H1 (cell line): ENCODE results near the gene HOXA13. TPM values are rescaled to one million over a fixed set of nuclear protein-coding genes. Genes with fewer than 3 reads are reported as not detected.

Experiments
- CTCF ChIA-PET: fragments of 300-600 bp; sonication (Branson Sonifier 250); formaldehyde crosslinking; loops from one replicate; lab custom pipeline; 2021; ENCODE audit not compliant: partially characterized antibody; lab: Charles Lee
- POLR2A ChIA-PET: fragments of 300-600 bp; sonication (Branson Sonifier 250); formaldehyde crosslinking; loops from one replicate; lab custom pipeline; 2021; ENCODE audit warnings: inconsistent platforms; ENCODE audit not compliant: partially characterized antibody; lab: Charles Lee
- DNase-seq, 2 experiments: peaks; one replicate each; pipeline versions ENCODE4 v3.0.0 to v3.0.0-alpha.2; 2010 to 2022; ENCODE audit warnings: low spot score in 2 of 2, low read depth in 1 of 2, mixed read lengths in 1 of 2
- FAIRE-seq: peaks from 2 replicates; lab custom pipeline; 2011; peaks lifted over from hg19 to GRCh38; lab: Jason Lieb, UNC
- H2AFZ ChIP-seq: 2 replicates; pipeline ENCODE4 v1.8.1; 2012; ENCODE audit warnings: low read length, inconsistent platforms
- H2AK5ac ChIP-seq: 2 replicates; pipeline ENCODE4 v1.6.1; 2013; ENCODE audit warnings: low read depth, low read length
- H2BK120ac ChIP-seq: replicated peaks from 2 replicates; pipeline ENCODE3; 2013; ENCODE audit warnings: low read depth, low read length, inconsistent platforms
- H2BK12ac ChIP-seq: 2 replicates; pipeline ENCODE4 v1.6.1; 2013; ENCODE audit warnings: low read depth, low read length
- H2BK15ac ChIP-seq: 2 replicates; pipeline ENCODE4 v1.6.1; 2013; ENCODE audit warnings: low read length
- H2BK20ac ChIP-seq: 2 replicates; pipeline ENCODE4 v1.6.1; 2013; ENCODE audit warnings: low read length
- H2BK5ac ChIP-seq: 2 replicates; pipeline ENCODE4 v1.6.1; 2013; ENCODE audit warnings: low read depth, low read length
- H3K14ac ChIP-seq: 2 replicates; pipeline ENCODE4 v1.6.1; 2013; ENCODE audit warnings: inconsistent platforms; ENCODE audit not compliant: insufficient read length
- H3K18ac ChIP-seq: 2 replicates; pipeline ENCODE4 v1.6.1; 2013; ENCODE audit warnings: low read length; ENCODE audit errors: extremely low read depth
- H3K23ac ChIP-seq: 2 replicates; pipeline ENCODE4 v1.6.1; 2013; ENCODE audit warnings: inconsistent platforms; ENCODE audit not compliant: insufficient read length
- H3K23me2 ChIP-seq: 2 replicates; pipeline ENCODE4 v1.6.1; 2013; ENCODE audit warnings: low read depth, low read length
- H3K27ac ChIP-seq: 2 replicates; pipeline ENCODE4 v1.6.1; 2011; ENCODE audit warnings: low read depth, low read length, inconsistent platforms
- H3K27me3 ChIP-seq, 4 experiments: replicated peaks in 1 of 4; 1 replicate in 1 of 4; 2 replicates in 3 of 4; pipeline versions ENCODE4 v1.6.1 to v1.8.1; 2011 to 2013; ENCODE audit warnings: low read length in 3 of 4, mild to moderate bottlenecking in 3 of 4, inconsistent platforms in 2 of 4, mixed read lengths in 2 of 4, moderate library complexity in 1 of 4; ENCODE audit not compliant: control insufficient read depth in 3 of 4, insufficient read depth in 3 of 4; ENCODE audit errors: extremely low read depth in 1 of 4
- H3K36me3 ChIP-seq, 4 experiments: 2 replicates each; pipeline versions ENCODE4 v1.6.1 to v1.8.1; 2011 to 2013; ENCODE audit warnings: mild to moderate bottlenecking in 4 of 4, low read length in 3 of 4, moderate library complexity in 2 of 4, control low read depth in 1 of 4, inconsistent platforms in 1 of 4; ENCODE audit not compliant: insufficient read depth in 4 of 4, control insufficient read depth in 2 of 4
- H3K4ac ChIP-seq: replicated peaks from 2 replicates; pipeline ENCODE3; 2013; ENCODE audit warnings: low read length, low read depth, mixed read lengths, inconsistent platforms; ENCODE audit not compliant: insufficient read length
- H3K4me1 ChIP-seq, 4 experiments: replicated peaks in 1 of 4; 1 replicate in 1 of 4; 2 replicates in 3 of 4; pipeline versions ENCODE4 v1.6.1 to v1.8.1; 2011 to 2013; ENCODE audit warnings: low read length in 3 of 4, inconsistent platforms in 2 of 4, mixed read lengths in 1 of 4; ENCODE audit not compliant: insufficient read depth in 4 of 4, control insufficient read depth in 3 of 4
- H3K4me2 ChIP-seq, 2 experiments: 2 replicates each; pipeline versions ENCODE4 v1.6.1 to v1.8.1; 2011 to 2013; ENCODE audit warnings: low read depth in 2 of 2, low read length in 2 of 2, control low read depth in 1 of 2, inconsistent platforms in 1 of 2, mild to moderate bottlenecking in 1 of 2; ENCODE audit not compliant: insufficient read depth in 1 of 2
- H3K4me3 ChIP-seq, 4 experiments: fragments of 200-600, 300-600 bp in 1 of 4; sonication (generic), shearing (Covaris generic), sonication (Bioruptor Twin) in 1 of 4; 2 replicates each; pipeline versions ENCODE4 v1.5.1 to v1.8.1; 2011 to 2016; ENCODE audit warnings: low read length in 4 of 4, low read depth in 3 of 4, control low read depth in 2 of 4, inconsistent platforms in 2 of 4, mild to moderate bottlenecking in 2 of 4, mixed read lengths in 1 of 4, moderate library complexity in 1 of 4; ENCODE audit not compliant: insufficient read depth in 2 of 4; ENCODE audit errors: extremely low read depth in 1 of 4
- H3K56ac ChIP-seq: replicated peaks from 2 replicates; pipeline ENCODE3; 2013; ENCODE audit warnings: low read depth, mild to moderate bottlenecking, mixed read lengths, low read length, inconsistent platforms; ENCODE audit not compliant: insufficient read length
- H3K79me1 ChIP-seq: 2 replicates; pipeline ENCODE4 v1.6.1; 2013; ENCODE audit warnings: low read depth, low read length, control low read depth
- H3K79me2 ChIP-seq, 2 experiments: 2 replicates each; pipeline versions ENCODE4 v1.6.1 to v1.8.1; 2012 to 2013; ENCODE audit warnings: low read length in 2 of 2, mild to moderate bottlenecking in 2 of 2, inconsistent platforms in 1 of 2; ENCODE audit not compliant: insufficient read depth in 2 of 2, control insufficient read depth in 1 of 2
- H3K9ac ChIP-seq, 4 experiments: replicated peaks in 1 of 4; 1 replicate in 1 of 4; 2 replicates in 3 of 4; pipeline versions ENCODE4 v1.6.1 to v1.8.1; 2011 to 2013; ENCODE audit warnings: low read depth in 3 of 4, low read length in 3 of 4, control low read depth in 2 of 4, mild to moderate bottlenecking in 2 of 4, moderate library complexity in 2 of 4, inconsistent platforms in 1 of 4; ENCODE audit errors: extremely low read depth in 1 of 4
- H3K9me3 ChIP-seq, 2 experiments: 2 replicates each; pipeline versions ENCODE4 v1.6.1 to v1.8.1; 2012 to 2013; ENCODE audit warnings: mild to moderate bottlenecking in 2 of 2, moderate library complexity in 2 of 2, control low read depth in 1 of 2, inconsistent platforms in 1 of 2, low read depth in 1 of 2, low read length in 1 of 2, mixed read lengths in 1 of 2; ENCODE audit not compliant: insufficient read depth in 2 of 2
- H4K20me1 ChIP-seq, 2 experiments: replicated peaks in 1 of 2; 2 replicates each; pipeline versions ENCODE3 to v1.8.1; 2011 to 2013; ENCODE audit warnings: inconsistent platforms in 2 of 2, low read length in 2 of 2, mild to moderate bottlenecking in 1 of 2; ENCODE audit not compliant: insufficient read depth in 2 of 2, control insufficient read depth in 1 of 2
- H4K5ac ChIP-seq: 2 replicates; pipeline ENCODE4 v1.6.1; 2013; ENCODE audit warnings: low read length, low read depth, mixed read lengths, inconsistent platforms; ENCODE audit not compliant: insufficient read length
- H4K8ac ChIP-seq: 2 replicates; pipeline ENCODE4 v1.8.0; 2013; ENCODE audit warnings: mild to moderate bottlenecking, moderate library complexity, low read length, inconsistent platforms; ENCODE audit not compliant: insufficient read depth; ENCODE audit errors: extremely low read depth
- H4K91ac ChIP-seq: replicated peaks from 2 replicates; pipeline ENCODE3; 2013; ENCODE audit warnings: low read length, mixed read lengths, inconsistent platforms; ENCODE audit not compliant: insufficient read length
- CBX8 ChIP-seq: fragments of 300-800, 300-1000 bp; sonication (generic); IDR thresholded peaks from 2 replicates; pipeline ENCODE4 v1.7.1; 2016; ENCODE audit warnings: low read depth, low read length, borderline replicate concordance
- CTBP2 ChIP-seq: IDR thresholded peaks from 2 replicates; pipeline ENCODE4 v1.7.0; 2011; ENCODE audit warnings: borderline replicate concordance, mild to moderate bottlenecking, moderate library complexity, mixed read lengths, low read length; ENCODE audit not compliant: insufficient read depth, insufficient read length
- WGBS, 2 experiments: shearing (Covaris generic) in 1 of 2; methylation state at CpG; one replicate each; pipeline versions ENCODE4 v1.1.6 to v1.1.7; 2013 to 2015; ENCODE audit warnings: low lambda C conversion rate in 2 of 2, mixed read lengths in 2 of 2, inconsistent platforms in 1 of 2, low coverage in 1 of 2, missing lambda C conversion rate in 1 of 2; ENCODE audit not compliant: insufficient replicate concordance in 2 of 2, insufficient coverage in 1 of 2, insufficient read length in 1 of 2; ENCODE audit errors: extremely low coverage in 1 of 2, missing lambda C conversion rate in 1 of 2; 5-methylcytosine and 5-hydroxymethylcytosine counted together
- polyA plus RNA-seq, 7 experiments: library from polyadenylated mRNA; depleted of rRNA in 3 of 7; stranded (reverse) in 5 of 7; unstranded in 2 of 7; fragments of >200 nt in 5 of 7; fragments of 200-250 nt in 2 of 7; gene quantifications; 1 replicate in 5 of 7; 2 replicates in 1 of 7; 4 replicates in 1 of 7; pipeline versions ENCODE4 v1.2.1 to v1.2.3, GENCODE V29; 2011 to 2013; ENCODE audit warnings: missing spikeins in 2 of 7, mixed read lengths in 2 of 7
- total RNA-seq: library from RNA; stranded (reverse); fragmentation: NEBNext Ultra II Directional; extraction: Animal tissue kit (Norgen Biotek cat#: 25700); gene quantifications from 2 replicates; pipeline ENCODE4 v1.2.1, GENCODE V29; 2021

HOXA13 gene
- total and polyA plus RNA-seq, 2 of the 8 experiments (the other 6 are each of a cell fraction or from before 2014, with no cell fraction given): not detected

- Histone ChIP-seq H3K36me3 (peaks cover 0 to 24% (median 0%) of the 10 kb centered on the region in 4 experiments; a peak in 1 of 8 replicates), H3K18ac (no peak overlapping the region), H3K9ac (no peak overlapping the region), H3K27ac (no peak overlapping the region), H2BK15ac (no peak overlapping the region), H3K4ac (no peak overlapping the region), H2AK5ac (no peak overlapping the region), H4K91ac (no peak overlapping the region), H3K27me3 (peaks cover 95 to 100% (median 100%) of the 10 kb centered on the region in 4 experiments), H2AFZ (no peak overlapping the region), H2BK20ac (no peak overlapping the region), H4K8ac (no peak overlapping the region), H3K23ac (no peak overlapping the region), H3K4me1 (peaks cover 3 to 11% (median 4%) of the 10 kb centered on the region in 4 experiments; a peak in 5 of 7 replicates), H2BK5ac (no peak overlapping the region), H2BK12ac (no peak overlapping the region), H4K20me1 (peaks cover 33 to 53% of the 10 kb centered on the region in 2 experiments), H3K4me2 (no peak overlapping the region), H4K5ac (no peak overlapping the region), H3K14ac (no peak overlapping the region), H3K23me2 (no peaks in the 10 kb centered on the region; the same call in 1 of the 2 replicates), H3K79me1 (no peaks in the 10 kb centered on the region), H2BK120ac (no peak overlapping the region), H3K79me2 (no peaks in the 10 kb centered on the region), H3K4me3 (no peak overlapping the region), H3K9me3 (no peaks in the 10 kb centered on the region; a peak in 1 of 4 replicates), H3K56ac (no peak overlapping the region)
- DNase-seq (peak in 1 of 2 experiments; percentile 17), FAIRE-seq (peak; percentile 90)
- TF ChIP-seq CTBP2 (no peak), CBX8 (peak; percentile 93; the same call in 1 of the 2 replicates)
- POLR2A ChIA-PET: no interaction called here
- CTCF ChIA-PET: interaction anchor here (0.8 to 5.4 kb wide), 5 partner anchors 9 to 65 kb away, joined by 3 to 26 read pairs (median 5); partner anchors contain the start of gene HOXA5
- WGBS, 2 experiments: 37% methylated on average over 11 of the region's 11 CpGs; no CpG with 5 or more reads in 1 of the 2 experiments
These were observed 29.2 kb downstream of the HOXA13 start for GRCh38 chr7:27170426-27171324.
